SHP77 (cell line): ENCODE results near the gene FKBP14.

Source experiments
- DNase-seq, 2 experiments: peaks; one replicate each; lab custom pipeline; 2025; lab: John Stamatoyannopoulos, UW

Gene FKBP14, protein sequence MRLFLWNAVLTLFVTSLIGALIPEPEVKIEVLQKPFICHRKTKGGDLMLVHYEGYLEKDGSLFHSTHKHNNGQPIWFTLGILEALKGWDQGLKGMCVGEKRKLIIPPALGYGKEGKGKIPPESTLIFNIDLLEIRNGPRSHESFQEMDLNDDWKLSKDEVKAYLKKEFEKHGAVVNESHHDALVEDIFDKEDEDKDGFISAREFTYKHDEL

DNA sequence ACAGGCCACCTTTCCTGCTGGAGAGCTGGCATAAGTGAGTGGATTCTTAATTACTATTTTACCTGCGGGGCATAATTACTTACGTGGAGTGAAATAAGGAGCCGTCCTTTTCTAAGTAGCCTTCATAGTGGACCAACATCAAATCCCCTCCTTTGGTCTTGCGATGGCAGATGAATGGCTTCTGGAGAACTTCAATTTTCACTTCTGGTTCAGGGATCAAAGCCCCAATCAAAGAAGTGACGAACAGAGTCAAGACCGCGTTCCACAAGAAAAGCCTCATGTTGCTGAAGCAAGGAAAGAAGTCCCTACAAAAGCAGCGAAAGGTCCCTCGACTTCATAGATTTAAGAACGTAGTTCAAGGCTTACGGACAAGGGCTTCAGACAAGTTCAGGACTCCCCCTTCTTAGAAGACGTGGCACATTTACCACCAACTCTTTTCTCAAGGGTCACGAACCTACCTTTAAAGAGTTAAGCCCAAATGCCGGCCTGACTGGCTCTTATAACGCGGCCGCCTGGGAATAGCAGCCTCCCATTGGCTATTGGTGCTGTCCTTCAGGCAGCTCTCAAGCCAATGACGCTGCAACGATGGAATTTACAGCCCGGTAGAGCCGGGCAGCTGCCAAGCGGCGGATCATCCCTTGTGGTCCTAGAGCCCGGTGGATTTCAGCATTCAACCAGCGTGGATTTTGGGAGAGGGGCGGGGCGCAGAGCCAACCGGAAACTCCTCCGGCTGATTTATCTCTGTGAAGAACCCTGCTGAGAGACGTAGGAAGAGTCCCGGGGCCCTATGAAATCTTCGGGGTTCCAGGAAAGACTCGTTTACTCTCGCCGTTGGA, at the start of gene FKBP14:
Gene FKBP14, minus strand, starts transcription at position 474 of the 836 bp plus-strand sequence. Its CDS starts 194 bp downstream, at position 280.
- DNase-seq, result peak; percentile 100

DNA sequence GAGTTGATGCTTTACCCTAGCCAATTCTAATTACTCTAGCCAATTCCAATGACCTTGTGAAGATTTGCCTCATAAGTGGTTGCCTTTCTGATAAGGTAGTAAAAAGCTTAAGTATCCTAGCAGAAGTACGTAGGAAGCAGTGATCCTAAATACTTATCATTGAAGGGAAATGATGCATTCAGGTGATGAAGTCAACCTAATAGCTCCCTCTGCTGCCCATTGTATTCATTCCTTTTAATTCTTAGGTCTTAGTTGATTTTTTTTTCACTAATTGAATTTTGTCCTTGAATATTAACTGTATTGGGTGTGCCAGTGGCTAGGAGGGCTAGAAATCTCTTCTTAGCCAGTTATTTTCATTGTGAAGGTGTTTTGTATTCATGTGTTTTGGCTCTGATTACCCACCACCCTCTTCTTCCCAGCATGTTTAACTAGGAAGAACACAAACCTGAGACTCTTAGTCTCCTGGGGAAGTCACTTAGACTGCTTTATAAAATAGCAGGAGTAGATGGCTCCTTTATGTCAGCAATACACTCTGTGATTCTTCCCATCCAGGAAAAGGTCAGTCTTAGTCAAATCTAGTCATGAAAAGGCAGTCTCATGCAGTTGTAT, 48.0 kb upstream of the FKBP14 start:
- DNase-seq, result peak; percentile 12 to 59

DNA sequence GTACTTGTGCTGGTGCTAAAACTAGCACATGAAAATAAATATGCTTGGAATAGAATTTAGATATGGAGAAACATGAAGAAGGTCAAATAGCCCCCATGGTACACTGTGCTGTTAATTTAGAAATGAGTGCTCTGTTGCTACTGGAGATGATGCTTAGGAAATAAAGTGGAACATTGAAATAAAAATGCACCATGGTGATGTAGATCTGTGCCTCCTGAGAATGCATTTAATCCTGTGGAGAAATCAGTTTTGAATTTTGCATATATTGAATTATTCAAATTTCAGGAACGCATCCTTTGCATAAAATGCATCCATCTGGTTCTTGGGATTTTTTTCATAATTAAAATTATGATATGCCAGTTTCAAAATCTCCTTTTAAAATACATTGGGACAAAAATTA, 46.2 kb upstream of the FKBP14 start:
- DNase-seq, result no peak

DNA sequence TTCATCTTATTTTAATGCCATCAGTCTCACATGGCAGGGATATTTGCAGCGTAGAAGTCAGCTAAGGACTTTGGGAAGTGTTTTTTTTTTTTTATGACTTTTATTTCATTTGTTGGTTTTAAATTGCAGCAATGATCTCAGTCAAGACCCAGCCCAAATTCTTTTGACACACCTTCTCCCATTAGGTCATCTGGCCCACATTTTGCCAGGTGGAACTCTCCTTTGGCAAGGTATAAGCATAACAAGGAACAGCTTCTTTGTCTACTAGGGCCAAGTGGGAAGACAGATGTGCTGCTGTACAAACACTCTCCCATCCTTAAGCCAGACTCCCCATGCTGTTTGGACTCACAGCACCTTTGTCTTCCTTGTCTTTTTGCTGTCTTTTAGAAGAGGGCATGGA, 43.5 kb upstream of the FKBP14 start:
- no peak for DNase-seq

DNA sequence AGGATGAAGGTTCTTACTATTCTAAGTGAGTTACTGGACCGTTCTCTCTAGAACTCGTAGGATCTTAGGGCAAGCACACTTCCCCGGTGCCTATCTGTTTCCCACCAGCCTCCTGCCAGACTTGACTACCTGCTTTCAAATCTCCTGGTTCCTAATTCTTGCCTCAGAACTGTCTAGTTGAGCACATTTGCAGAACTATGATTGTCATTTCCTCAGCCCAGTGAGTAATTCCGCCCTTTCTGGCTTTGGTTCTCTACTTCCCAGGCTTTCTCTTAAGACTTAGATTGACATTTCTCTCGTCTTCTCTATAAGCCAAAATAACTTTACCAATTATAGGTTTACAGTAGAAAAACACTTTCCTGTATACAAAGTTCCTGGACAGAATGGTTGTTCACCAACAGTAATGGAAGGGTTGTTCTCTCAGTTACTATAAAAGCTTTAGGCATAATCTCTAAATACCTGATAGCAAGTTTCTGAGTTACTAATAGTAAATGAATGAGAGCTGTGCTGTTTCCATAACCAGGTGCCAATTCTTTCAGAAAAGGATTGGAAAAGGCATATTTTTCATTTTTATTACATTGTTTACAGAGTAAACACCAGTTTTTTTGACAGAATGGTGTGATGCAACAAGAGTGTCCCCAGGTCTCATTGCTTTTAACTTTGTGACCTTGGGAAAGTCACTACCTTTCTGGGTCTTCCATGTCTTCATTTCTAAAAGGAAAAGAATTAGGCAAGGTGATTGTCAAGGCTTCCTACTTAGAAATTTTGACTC, 42.8 kb upstream of the FKBP14 start:
- DNase-seq, result no peak

DNA sequence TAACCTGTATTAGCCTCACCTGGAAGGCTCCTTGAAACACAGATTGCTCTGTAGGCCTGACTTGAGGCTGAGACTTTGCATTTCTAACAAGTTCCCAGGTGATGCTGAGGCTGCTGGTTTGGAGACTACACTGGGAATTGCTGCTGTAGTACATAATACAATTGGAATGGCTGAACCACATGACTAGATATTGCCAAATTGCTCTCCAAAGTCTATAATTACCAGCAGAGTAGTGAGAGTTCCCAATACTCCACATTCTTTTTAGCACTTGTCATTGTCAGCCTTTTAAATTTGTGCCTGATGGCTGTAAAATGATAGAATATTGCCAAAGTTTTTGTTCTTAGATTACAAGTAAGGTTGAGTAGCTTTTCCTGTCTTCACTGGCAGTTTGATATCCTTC, 41.6 kb upstream of the FKBP14 start:
- DNase-seq, result no peak

DNA sequence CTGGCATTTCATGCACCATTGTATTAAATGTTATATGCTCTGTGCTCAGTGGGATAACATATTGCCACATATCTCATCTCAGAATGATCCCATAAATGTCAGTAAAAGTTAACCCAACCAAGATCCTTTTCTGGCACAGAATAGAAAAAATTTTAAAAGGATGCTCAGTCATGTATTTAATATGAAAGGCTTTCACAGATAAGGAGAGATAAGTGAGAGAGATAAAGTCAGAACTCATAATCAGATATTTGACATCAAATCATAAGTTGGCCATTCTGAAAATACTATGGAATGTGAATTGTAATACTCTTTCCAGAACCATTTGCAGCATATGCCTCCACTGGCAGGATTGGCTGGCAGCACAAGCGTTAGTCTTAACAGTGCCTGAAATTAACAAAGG, 40.2 kb upstream of the FKBP14 start:
- no peak for DNase-seq

DNA sequence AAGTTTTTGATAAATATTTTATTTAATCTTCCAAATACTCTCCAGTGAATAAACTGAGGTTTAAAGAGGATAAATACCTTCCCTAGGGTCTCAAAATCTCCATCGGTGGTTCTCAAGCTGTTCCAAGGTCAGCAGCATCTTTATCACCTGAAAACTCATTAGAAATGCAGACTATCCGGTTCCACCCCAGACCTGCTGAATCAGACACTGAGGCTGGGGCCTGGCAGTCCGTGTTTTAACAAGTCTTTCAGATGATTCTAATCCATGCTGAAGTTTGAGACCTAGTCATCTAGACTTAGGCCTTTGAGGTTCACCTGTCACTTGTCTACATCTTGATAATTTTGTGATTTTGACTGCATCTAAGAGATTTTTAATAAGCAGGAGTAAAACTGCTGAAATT, 39.2 kb upstream of the FKBP14 start:
- DNase-seq, result no peak

DNA sequence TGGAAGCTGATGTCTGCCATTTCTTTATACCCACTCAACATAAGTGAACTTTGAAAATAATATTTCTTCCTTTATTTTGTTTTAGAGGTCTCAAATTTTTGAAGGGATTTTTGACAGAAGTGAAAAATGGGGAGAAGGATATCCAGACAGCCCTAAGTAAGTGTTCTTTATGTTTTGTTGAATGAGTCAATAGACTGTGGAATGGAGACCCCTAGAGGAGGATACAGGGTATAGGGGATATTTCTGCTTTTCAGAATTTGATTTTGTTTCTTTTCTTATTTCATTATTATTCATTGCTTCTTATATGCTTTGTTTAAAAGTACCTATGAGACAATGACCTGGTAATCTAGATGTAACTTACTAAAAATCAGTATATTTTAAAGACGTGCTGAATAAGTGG, 36.1 kb upstream of the FKBP14 start:
- peak; percentile 23 to 44 for DNase-seq

DNA sequence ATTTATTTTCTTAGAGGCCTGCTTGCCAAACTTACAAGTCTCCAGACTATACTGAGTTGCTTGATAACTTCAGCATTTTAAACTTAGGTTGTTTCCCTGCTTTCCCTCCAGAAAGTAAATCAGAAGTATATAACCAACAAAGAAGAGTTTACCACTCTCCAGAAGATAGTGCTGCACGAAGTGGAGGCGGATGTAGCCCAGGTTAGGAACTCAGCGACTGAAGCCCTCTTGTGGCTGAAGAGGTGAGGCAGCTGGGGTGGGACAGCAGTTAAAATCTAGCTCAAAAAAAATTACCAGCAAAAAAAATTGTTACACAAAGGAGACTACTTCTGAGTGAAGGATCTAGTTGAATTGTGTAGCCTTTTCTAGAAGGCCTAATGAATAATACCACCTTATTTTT, 35.3 kb upstream of the FKBP14 start:
- peak; percentile 34 to 39 for DNase-seq

DNA sequence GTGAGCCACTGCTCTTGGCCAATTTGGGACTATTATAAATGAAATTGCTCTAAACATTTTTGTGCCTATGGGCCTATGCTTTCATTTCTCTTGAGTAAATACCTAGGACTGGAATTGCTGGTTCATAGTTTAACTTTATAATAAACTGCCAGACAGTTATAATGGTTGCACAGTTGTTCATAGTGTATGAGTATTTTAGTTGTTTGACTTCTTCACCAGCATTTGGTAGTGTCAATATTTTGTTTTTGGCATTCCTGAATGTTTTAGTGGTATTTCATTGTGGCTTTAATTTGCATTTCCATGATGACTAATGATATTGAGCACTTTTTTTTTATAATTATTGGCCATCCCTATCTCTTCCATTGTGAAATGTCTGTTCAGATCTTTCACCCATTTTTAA, 31.2 kb upstream of the FKBP14 start:
- DNase-seq, result no peak

DNA sequence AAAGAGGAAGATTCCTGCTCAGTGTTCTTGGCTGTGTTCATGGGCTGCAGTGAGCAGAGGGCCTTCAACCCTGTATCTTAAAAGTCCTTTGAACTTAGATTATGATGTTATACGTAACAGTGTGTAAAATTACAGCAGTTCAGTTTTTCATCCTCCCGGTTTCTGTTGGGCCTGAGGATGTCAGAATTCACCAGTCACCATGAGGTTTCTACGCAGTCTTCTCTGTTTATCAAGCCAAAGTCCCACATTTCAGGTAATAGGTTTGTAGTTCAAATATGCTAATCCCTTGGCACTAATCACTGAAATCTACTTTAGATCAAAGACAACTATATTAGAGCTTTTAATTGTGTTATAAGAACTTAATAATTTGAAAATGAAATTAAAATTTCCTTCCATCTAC, 26.6 kb upstream of the FKBP14 start:
- no peak for DNase-seq

DNA sequence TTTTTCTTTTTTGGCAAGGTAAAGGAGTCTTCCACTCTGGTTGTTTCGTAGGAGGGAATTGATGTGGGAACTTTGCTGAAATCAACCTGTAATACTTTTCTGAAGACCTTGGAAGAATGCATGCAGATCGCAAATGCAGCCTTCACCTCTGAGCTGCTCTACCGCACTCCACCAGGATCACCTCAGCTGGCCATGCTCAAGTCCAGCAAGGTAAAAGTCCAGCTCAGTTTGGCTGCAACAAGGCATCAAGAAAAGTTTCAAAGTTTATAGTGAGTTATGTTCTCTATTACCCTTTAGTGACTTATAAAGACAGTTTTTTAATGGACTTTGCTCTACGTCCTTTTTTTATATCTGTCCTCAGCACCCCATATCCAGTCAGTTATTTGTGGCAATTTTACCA, 22.7 kb upstream of the FKBP14 start:
- no peak for DNase-seq

DNA sequence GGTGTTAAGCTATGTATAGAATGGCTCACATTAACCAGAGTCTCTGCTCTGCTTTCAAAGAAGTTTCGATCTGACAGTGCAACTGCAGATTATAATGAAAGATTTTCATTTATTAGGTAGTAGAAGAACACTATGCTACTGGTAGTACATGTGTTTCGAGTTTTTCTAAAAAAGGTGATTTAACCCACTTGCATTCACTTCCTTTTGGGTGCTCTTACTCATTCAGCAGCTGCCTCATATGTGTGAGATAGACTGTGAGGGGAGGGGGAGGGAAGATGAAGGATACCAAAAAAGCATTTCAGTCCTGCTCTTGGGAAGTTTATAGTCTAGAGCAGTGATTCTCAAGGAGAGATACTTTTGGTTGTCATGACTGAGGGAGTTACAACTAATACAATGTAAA, 22.1 kb upstream of the FKBP14 start:
- DNase-seq, result no peak

DNA sequence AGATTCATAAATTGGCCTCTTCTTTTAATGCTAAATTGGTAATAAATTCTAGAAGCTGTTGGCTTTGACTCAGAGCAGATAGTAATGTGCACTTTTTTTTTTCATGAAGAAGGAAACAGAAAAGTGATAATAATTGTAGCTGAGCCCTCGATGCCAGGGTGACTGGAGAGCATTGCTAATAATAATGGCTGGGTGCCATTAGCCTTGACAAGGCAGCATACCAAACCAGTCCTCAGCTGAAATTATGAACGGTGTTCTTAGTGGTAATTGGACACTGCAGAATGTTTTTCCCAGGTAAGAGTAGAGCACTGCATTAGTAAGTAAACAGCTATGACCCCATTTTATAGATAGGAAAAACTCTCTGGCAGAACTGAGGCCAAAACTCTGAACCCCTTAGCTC, 20.6 kb upstream of the FKBP14 start:
- no peak for DNase-seq

DNA sequence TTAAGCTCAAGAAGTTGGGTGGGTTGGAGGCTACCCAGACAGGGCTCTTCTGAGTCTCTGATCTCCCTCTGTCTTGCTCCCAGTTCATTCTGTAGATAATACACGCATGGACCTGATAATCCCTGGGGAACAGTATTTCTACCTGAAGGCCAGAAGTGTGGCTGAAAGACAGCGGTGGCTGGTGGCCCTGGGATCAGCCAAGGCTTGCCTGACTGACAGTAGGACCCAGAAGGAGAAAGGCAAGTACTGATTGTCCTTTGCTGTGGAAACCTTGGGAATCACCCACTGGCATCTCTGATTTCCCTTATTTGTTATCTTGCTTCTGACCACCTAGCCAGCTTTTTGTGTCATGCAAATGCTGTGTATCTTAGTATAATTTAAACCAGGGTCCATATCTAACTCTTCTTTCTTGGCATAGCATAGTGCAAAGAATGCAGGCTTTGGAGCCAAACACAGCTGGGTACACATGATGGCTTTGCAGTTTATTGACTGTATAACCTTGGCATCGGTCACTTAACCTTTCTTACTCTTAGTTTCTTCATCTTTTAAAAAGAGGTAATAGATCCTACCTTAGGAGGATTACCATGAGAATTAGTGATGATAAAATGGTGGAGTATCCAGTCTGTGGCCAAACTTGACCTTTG, 19.7 kb upstream of the FKBP14 start:
- no peak for DNase-seq

DNA sequence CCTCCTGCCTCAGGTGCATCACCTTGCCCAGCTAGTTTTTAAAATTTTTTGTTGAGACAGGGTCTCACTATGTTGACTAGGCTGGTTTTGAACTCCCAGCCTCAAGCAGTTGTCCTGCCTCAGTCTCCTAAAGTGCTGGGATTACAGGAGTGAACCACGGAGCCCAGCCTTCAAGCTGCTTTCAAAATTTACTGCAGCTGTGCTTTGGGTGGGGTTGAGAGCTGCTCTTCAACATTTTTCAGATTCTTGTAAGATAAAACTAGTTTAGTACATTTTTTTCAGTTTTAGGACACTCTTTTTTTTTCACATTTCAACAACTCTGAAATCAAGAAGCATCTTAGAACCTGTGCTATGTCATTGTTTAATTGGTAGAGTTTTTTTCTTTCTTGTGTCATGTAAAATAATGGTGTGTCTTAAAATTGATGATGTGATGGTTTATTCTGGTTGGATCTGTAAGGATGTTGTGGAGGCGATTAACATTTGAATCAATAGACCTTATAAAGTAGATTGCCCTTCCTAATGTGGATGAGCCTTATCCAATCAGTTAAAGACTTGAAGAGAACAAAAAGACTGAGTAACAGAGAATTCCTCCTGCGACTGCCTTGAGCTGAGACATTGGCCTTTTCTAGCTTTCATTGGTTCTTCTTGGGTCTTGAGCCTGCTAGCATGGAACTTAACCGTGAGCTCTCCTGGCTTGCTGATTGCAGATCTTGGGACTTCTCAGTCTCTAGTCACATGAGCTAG, 15.2 kb upstream of the FKBP14 start:
- DNase-seq, result no peak

DNA sequence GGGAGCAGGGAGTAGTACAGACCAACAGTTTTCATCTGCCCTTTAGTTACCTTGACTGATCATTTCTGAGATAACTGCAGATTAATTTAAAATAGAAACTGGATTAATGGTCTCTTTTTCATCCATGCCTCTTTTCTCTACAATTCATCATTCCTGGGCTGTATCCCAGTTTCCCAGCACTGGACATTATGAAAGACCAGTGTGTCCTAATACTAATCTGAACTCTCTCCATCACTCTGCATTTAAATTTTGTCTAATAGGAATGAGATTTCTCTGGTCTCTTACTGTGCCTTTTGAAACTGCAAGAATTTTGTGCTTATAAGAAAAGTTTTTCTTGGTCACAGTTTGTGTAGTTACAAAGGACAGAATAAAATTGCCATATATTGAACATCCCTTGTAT, 14.4 kb upstream of the FKBP14 start:
- DNase-seq, result no peak

DNA sequence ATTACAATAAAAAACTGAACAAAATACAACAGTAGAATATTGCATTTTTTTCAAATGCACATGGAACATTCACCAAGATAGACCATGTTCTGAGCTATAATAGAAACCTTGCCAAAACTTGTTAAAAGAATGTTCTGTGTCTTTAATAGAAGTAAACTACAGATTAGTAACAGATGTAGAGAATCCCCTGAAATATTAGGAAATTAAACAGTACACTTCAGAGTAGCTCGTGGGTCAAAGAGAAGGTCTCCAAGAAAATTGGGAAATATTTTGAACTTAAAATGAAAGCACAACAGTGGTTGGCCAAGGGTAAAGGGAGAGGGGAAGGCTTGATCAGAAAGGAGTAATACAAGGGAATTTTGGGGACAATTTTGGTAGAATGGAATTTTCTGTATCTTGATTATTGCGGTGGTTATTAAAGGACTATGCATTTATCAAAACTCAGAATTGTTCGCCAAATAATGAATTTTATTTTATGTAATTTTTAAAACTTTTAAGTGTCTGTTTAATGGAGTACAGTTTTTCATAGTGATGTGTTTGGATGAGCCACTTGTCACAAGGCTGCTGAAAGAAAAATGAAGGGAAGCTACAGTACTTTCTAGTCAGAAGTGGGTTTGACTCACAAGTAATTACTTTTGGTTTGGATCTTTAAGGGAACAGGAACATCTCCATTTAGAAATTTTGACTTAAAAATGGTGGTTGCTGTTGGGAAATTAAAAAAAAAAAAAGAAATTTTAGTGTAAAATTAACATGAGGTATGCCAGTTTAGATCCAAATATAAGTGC, 11.9 kb upstream of the FKBP14 start:
- DNase-seq, result no peak

DNA sequence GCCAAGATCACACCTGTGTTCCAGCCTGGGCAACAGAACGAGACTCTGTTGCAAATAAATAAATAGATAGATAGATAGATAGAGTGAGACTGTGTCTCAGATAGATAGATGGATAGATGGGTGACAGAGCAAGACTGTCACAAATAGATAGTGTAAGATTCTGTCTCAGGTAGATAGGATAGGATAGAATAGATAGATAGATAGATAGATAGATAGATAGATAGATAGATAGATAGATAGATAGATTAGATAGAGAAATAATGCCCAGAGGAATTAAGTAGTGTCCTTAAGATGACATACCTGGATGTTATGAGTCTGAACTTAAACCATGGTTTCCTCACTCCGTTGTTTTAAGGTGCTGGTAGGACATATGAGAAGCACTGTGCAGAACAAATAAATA, 9.7 kb upstream of the FKBP14 start:
- no peak for DNase-seq

DNA sequence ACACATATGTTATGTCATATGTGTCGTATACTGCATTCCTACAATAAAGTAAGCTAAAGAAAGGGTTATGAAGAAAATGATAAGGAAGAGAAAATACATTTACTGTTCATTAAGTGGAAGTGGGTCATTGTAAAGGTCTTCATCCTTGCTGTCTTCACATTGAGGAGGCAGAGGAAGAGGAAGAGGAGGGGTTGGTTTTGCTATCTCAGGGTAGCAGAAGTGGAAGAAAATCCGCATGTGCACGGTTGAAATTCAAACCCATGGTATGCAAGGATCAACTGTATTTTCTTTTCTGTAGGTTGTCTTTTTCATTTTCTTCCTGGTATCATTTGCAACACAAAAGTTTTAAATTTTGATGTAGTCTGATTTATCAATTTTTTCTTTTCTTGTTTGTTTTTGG, 8.0 kb upstream of the FKBP14 start:
- DNase-seq, result no peak
